HPDE6-E6E7 (cell line): ENCODE results near the gene ATOH8.
A peak's percentile ranks its signal among the peaks of the same experiment; 100 is the strongest.

Experiments
- DNase-seq: peaks from one replicate; pipeline ENCODE4 v3.0.0; 2011; ENCODE audit warnings: missing footprints; ENCODE audit errors: extremely low spot score

ATOH8 gene

DNA sequence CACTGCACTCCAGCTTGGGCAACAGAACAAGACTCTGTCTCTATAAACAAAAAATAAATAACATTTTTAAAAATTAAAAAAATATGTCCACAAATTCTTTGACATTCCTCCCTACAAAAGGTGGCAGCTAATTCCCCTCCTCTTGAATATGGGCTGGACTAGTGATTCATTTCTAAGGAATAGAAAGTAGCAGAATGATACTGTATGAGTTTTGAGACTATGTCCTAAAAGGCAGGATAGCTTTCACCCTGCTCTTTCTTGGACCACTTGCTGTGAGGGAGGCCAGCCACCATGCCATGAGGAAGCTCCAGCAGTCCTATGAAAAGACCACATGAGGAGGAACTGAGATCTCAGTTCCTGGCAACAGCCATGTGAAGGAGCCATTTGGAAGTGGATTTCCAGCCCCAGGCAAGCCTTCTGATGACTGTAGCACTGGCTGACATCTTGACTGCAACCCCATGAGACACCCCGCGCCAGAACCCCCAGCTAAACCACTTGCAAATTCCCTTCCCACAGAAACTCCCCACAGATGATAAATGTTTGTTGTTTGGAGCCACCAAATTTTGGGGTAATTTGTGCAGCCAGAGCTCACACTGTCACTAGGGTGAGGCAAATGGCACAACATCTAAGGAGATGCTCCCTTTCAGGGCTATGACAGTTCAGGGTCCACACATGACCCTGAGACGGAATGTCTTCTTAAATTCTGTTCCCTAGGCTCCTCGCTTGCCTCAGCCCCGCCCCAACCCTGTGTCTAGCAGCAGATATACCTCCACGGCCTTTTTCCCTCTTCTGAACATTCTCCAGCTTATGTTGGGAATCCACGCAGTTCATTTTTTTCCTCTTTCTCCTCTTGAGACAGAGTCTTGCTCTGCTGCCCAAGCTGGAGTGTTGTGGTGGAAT lies 17.1 kb upstream of the ATOH8 start:
- no peak for DNase-seq

DNA sequence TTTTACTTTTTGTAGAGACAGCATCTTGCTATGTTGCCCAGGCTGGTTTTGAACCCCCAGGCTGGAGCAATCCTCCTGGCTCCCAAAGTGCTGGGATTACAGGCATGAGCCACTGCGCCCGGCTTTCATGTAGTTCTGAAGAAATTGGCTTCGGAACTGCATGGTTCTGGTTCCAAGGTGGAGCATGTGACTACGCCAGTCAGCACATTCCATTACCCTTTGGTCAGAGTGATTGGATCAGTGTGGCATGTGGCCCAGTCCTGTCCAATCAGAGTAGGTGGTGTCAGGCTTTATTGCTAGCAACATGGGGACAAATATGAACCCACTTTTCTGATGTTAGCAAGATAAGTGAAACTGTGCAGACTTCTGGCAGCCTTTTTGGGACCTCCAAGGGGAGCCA lies 16.3 kb upstream of the ATOH8 start:
- DNase-seq = no peak

DNA sequence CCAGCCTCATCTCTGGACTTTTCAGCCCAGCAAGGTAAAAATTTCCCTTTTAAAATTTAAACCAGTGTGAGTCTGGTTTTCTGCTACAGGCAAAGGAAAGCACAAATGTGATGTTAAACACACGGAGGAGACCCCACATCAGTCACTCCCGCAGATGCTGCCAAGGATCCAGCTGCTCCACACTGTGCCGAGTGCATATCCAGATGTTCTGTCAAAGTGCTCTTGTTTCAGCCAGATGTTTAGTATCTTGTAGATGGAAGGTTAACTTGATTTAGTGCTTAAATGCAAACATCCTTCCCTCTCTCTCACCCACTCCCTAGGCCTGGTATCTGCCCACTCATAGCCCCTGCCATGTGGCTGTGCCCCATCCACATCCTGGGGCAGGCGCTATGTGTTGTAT lies 15.8 kb upstream of the ATOH8 start:
- DNase-seq = no peak

DNA sequence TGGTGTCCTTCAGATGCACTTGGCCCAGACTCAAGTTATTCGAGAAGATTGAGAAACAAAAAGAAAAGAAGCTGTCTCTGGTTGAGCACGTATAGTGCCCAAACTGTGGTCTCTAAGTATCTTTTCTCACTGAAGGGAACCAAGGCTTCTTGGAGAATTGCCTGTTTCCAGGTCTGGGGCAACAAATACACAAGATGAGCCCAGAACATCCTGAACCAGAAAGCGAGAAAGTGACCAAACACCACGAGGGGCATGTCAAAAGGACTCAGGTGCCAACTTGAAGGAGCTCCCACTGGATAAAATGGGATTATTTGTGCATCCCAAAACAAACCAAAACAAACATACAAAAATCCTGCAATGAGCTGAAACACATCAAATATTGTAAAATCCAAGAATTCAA lies 13.6 kb upstream of the ATOH8 start:
- DNase-seq = no peak

DNA sequence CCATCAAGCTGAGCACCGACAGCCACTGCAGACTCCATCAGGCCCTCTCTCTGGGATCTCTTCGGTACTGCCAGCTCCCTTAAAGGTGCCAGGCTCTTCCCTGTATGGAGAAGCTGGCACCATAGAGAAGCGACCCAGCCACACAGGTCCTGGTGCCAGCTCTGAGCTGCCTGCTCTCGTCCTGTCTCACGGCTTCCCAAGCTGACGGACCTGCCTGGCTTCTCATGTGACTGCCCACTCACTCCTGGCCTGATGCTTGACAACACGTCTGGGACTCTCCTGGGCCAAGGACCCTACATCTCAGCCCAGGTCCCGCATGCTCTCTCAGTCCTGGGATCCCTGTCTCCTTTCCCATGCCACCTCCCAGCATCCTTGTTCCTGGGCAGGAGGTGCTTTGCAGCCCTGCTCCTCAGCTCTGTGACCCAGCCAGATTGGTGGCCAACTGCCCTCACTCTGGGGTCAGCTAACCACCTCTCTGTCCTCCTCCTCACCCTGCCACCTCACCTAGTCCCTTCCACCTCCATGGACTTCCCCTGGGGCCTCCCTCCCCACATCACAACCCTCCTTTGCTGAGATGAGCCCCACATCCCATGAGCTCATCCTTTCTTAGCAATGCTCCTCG lies 12.5 kb upstream of the ATOH8 start:
- DNase-seq = no peak

DNA sequence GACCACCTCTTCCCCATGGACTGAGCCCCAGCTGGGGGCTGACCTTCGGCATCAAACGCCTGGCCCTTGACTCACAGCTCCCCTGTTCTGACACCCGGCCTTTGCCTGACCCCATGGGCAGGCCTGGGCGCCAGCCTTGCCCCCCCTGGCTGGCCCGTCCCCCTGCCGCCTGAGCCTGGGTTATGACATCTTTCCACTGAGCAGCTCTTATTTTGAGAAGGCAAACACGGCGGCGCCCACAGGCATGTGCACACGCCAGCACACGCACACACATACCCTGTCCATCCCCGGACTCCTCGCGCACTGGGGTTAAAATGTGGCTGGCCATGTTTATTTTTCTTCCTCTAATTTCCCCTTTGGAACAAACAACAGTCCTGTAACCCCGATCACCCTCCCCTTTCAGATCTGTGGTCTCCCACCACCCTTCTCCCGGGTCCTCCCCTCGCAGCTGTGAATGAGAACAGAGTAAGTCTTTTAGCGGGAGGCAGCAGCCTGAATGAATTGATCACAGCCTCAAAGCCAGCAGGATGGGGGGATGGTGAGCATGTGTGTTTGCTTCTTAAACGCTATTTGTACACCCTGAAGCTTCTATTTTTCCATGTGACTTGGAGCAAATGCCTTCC lies 11.8 kb upstream of the ATOH8 start:
- peak; percentile 50 for DNase-seq

DNA sequence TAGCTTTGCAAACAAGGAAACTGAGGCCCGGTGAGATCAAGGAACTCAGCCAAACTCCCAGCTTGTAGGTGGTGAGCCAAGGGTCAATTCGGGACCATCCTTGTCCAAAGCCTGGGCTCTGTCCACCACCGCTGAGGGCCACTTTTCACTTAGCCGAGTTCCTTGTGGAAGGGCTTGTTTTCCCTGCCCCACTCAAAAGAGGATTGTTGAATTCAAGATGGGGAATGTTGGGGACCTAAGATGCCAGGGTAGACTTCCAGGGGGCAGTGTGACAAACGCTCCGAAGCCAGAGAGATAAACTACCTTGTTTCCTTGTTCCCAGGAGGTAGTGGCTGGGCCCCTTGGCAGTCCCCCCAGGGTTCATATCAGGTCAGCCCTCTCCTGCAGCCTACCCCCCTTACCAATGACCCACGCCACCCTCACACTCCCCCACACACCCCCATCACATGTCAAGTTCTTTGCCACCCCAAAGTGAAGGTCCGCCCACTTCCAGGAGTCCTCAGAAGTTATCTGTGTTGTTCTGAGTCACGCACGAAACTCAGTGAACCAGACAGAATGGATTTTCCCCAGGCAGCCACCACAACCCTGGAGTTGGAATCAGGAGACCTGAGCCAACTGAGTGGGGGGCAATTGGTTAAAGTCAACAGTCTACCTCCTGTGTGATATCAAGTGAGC lies 10.3 kb upstream of the ATOH8 start:
- DNase-seq = no peak

DNA sequence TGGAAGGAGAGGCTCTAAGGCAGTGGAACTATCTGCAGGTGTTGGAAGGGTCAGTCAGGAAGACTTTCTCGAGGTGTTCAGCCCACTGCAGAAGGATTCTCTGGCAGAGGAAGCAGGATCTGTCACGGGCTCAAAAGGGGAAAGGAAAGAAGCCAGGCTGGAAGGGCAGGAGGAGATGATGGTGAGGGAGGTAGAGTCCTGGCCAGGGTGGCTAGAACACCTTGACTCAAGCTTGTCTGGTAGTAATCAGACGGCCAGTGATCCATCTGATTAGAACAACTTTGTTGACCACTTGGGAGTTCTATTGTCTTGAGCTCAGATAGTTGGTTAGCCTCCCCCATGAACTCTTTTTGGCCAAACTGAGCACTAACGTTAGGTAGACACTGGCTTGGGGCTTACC lies 9.7 kb upstream of the ATOH8 start:
- no peak for DNase-seq

DNA sequence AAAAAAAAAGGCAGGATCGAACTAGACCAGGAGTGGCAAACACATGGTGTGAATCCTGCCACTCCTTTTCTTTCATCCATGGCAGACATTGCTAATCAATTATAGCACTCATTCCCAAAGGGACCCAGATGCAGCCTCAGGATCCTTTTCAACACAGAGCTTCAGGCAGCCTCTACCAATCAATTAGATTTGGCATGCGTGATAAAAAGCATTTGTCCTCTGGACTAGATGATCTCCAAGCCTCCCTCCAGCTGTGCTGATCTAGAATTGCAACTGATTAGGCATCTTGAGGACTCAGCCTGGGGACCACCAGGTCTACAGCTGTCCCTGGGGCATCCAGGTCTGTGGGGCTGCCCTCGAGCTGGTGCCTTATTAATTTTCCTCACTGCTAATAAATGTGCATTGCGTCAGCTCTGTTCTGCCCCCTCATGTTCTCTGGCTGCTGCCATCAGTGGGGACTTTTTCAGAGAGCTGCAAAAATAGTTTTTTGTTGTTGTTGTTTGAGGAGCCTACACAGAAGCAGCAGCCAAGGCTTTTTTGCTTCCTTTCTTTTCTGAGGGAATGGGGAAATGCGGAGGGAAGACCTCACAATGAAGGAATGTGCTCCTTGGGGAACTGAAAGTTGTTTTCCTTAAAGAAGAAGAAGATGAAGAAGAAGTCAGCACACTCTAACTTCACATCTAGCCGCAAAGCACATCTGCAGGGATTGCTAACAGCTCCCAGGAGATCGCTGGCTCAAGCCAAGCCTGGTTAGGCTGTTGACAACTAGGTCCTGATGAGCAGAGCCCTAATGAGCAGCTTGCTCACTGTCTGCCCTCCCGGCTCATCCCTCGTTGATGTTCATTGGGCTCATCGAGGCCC lies 8.8 kb upstream of the ATOH8 start:
- DNase-seq = no peak

DNA sequence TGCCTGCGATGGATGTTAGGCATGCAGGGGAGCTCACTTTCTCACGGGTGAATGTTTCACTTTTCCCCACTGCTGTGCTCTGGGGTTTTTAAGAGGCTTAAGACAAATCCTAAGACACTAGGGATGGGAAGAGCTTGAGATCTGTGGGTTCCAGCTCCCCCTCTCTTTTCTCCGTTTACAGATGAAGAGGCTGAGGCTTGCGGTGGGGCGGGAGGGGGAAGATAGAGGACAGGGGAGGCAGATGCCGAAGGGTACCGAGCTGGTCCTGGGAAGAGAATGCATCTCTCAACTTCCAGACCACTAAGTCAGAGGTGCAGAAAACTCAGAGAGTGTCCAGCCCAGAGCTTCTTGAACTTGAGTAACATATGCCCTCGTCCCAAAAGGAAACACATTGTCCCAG lies 8.2 kb upstream of the ATOH8 start:
- no peak for DNase-seq

DNA sequence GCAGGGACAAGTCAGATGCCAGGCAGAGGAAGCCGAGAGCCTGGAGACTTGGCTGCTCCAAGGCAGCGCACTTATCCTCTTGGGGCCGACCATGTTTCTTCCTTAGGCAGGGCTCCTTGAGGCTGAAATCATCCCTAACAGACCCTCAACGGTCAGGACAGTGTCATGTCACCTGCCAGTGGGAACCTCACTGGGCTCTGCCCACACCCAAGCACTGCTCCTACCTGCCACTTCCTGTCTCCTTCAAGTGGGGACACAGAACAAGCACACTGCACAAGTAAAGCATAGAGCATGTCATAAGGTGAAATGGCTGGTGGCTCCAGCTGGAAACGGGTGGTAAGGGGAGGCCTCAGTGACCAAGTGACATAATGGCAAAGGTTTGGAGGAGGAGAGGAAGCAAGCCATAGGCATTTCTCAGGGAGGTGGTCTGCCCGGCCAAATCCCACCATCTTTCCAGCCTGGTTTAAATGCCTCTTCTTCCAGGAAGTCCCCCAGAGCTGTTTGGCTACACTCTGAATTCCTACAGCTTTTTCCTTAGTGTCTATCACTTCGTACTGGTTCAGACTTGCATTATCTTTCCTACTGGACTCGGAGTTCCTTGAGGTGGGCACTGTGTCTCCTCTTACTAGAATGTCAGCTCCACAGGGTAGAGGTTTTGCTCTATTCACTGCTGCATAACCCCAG lies 7.3 kb upstream of the ATOH8 start:
- DNase-seq = no peak

DNA sequence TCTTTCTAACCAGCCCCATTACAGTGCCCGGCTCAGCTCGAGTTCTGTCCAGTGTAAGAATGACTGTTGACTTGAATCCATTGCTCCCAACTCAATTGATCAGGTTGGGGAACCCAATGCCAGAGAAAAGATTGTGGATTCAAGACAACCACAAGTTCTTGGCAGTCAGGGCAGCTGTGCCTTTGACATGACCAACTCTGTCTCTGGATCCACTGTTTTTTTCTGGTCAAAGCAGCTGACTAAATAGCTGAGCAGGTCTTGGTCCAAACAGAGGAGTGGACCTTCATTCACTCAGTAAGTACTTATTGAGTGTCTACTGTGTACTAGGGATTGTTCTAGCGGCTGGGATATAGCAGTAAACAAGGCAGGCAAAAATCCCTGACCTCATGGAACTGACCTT lies 6.3 kb upstream of the ATOH8 start:
- DNase-seq = no peak

DNA sequence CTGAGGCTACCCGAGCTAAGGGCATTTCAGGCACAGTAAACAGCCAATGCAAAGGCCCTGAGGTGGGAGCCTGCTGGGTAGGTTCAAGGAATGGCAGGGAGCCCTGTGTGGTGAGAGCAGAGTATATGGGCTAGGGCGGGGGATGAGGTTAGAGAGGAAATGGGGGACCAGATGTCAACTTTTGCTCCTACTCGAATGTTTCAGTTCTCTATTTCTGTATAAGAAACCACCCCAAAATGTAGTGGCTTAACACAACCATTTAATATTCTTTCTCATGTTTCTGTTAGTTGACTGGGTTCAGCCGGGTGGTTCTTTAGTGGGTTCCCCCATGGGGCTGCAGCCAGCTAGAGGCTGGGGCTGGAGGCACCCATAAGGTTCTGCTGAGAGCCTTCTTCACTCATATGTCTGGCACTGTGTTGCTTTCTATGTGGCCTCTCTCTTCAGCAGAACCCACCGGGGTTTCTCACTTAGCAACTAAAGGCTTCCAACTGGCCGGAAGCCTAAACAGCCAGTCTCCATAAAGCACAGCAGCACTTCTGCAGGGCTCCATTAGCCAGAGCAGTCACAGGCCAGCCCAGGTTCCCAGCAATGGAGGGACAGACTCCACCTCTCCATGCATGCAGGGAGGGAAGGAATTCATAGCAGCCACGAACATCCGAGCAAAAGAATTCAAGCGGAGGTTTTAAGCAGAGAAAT lies 5.6 kb upstream of the ATOH8 start:
- DNase-seq = no peak

DNA sequence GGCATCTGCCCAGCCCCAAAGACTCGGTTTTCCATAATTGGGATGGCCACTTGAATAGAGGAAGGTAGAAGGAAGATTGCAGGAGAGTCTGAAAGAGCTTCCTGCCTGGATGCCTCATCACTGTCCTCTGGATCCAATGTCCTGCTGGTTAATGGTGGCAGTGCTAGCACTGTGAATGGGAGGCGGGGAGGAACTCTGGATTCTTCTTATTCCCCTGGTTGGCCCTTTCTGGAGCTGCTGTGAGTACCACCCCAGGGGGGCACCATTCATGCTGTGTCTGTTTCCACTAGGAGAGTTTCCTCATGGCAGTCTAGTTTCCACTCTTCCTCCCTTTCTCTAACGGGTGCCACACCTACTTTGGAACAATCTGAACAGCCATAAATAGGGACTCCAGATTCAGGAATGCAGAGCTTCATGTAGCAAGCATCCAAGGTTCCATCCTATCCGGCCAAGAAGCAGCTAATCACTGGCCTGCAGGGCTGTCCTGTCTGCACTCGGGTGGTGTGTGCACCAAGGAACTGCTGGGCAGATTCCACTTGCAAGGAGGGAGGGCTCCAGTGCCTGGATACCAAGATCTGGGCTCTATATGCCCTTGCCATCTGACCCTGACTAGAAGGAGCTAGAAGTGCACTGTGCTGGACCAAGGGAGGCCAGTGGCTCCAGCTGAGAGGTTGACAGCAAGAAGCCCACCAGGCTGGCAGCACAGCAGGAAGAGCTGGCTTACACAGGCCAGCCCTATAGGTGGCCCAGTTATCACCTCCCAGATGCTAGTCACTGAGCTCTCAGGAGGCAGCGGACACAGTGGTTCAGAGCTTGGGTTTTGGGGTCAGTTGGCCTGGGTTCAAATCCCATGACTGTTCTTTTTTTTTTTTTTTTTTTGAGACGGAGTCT lies 4.6 kb upstream of the ATOH8 start:
- no peak for DNase-seq

DNA sequence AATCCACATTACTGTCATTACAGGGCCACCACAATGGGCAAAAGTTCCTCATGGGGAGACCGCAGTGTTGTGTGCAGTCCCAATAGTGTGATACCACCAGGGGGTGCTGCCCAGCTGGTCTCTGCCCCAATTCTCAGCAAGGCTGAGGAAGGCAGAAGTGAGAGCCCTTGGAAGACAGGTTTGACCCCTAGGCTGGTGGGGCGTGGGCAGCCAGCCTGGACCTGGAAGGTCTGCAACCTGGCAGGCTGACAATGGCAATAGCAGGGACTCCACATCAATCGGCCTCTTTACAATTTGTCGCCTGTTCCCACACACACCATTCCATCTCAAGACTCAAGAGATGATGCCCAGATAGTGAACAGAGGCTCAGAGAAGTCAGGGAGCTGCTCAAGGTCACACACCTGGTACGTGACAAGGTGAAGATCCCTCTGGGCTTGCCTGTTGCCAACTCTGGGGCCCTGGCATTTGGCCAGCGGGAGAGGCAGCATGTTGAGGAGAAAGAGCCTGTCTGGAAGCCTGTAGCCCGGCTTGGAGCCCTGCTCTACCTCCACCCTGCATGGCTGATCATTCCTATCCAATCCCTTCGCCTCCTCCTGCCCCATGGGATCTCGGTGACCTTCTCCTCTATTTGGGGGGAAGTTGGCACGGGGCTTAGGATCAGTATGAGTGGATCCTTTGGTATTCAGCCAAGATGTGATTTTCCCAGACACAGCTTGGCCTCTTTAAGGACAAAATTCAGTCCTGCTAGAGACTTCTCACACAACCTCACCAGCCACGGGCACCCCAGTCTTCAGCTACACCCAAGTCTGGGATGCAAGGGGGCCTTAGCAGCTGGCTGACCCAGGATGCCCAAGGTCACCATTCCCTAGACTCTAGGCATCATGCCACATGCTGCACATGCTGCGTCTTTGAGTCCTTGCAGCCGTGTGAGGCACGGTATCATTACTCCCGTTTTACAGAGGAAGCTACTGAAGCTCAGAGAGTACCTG lies 2.9 kb upstream of the ATOH8 start:
- DNase-seq = no peak

DNA sequence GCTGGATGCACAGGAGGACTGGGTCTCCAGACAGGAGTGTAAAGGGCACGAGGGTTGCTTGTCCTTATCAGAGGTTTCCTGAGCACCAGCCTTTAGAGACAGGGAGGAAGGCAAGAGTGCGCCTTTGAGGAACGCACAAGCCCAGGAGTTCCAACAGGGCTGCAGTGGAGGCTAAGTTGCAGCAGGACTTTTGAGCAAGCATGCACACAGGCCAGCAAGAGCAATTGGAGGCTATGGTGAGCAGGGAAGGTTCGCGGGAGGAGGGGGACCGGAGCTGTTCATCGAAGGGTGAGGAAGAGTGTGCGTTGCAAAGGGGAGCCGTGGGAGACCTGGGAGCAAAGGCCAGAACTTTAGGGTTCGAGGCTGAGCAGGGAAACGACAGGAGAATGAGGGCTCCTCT lies 2.2 kb upstream of the ATOH8 start:
- DNase-seq = no peak

DNA sequence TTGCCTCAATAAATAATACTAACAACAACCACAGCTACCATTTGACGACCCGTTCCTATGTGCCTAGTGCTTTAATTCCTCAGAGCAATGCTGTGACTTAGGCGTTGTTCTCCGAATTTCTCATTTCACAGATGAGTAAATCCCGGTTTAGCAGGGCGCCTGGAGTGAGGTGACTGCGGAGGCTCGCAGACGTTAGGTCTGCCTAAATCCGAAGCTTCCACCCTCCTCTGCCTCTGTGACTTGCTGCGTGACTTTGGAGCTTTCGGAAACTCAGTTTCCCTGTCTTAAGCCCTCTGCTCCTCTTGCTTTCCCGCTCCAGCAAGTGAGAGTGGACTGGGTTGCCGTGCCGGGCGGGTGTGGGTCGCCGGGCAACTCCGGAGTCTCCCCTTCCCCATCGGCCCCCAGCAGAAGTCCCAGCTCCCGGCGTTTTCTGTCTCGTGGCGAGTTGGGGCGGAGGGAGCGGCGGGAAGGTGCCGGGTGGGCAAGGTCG lies 711 bp upstream of the ATOH8 start:
- DNase-seq = no peak
